Vagina (tissue), 2 donors: ENCODE data around the gene CTDSP2.

ENCODE experiments used
- POLR2A ChIP-seq, 2 donors: fragments of 450-650 bp; IDR thresholded peaks; one replicate each; pipeline ENCODE4 v1.6.1; 2017; ENCODE audit warnings: antibody characterized with exemption in 2 of 2, mild to moderate bottlenecking in 2 of 2, moderate library complexity in 2 of 2
- POLR2AphosphoS5 ChIP-seq, 2 donors: sonication (generic); formaldehyde crosslinking; IDR thresholded peaks; one replicate each; pipeline ENCODE4 v1.9.0; 2017; ENCODE audit warnings: antibody characterized with exemption in 2 of 2, mild to moderate bottlenecking in 2 of 2, low read depth in 1 of 2; ENCODE audit not compliant: insufficient read depth in 1 of 2
- TF ChIP-seq, protein P1 (sequence below), 3 experiments: fragments of 450-650 bp in 2 of 3; fragments of 200-600 bp in 1 of 3; sonication (generic) in 1 of 3; IDR thresholded peaks; one replicate each; pipeline ENCODE4 v1.5.1; 2017 to 2019; ENCODE audit warnings: antibody characterized with exemption in 3 of 3, mild to moderate bottlenecking in 2 of 3, moderate library complexity in 2 of 3

DNA sequence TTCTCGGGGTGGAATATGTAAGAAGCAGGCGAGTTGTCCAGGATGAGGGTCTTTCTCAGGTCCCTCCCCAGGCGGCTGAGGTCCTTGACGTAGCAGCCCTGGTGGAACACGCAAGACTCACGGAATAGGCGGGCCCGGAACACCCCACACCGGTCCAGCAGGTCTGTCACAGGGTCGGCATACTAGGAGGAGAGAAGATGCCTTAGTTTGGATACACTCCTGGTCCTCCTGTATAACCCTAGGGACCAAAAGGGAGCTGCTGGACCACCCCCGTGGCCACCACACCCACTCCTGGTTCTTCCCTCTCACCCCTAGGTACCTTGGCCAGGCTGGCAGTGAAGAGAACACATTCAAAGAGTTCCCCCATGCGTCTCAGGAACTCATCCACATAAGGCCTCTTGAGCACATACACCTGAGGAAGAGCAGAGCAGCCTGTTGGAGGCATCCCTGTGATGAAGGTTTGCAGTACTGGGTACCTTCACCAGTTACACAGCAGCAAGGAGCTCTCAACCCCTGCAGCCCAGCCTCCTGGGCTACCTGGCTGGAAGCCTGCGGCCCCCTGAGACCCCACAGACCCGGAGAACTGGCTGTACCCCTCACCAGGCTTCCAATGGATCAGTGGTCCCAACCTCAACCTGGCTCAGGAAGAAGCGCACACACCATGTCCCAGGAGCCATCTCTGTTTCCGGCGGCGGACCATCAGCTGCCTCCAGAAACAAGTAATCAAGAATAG lies 22.5 kb downstream of the CTDSP2 start:
- TF ChIP-seq, protein P1, sequence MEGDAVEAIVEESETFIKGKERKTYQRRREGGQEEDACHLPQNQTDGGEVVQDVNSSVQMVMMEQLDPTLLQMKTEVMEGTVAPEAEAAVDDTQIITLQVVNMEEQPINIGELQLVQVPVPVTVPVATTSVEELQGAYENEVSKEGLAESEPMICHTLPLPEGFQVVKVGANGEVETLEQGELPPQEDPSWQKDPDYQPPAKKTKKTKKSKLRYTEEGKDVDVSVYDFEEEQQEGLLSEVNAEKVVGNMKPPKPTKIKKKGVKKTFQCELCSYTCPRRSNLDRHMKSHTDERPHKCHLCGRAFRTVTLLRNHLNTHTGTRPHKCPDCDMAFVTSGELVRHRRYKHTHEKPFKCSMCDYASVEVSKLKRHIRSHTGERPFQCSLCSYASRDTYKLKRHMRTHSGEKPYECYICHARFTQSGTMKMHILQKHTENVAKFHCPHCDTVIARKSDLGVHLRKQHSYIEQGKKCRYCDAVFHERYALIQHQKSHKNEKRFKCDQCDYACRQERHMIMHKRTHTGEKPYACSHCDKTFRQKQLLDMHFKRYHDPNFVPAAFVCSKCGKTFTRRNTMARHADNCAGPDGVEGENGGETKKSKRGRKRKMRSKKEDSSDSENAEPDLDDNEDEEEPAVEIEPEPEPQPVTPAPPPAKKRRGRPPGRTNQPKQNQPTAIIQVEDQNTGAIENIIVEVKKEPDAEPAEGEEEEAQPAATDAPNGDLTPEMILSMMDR (IDR thresholded peaks at IDR 0.05), result no peak
- TF ChIP-seq POLR2A (IDR thresholded peaks at IDR 0.05) (no peak), POLR2AphosphoS5 (IDR thresholded peaks at IDR 0.05; ENCODE audit: insufficient read depth in 1 of 2, low read depth in 1 of 2) (no peak)
